Measurements from ENCODE around the gene MYH13.

- TF ChIP-seq EZH2 (IDR thresholded peaks at IDR 0.05; ENCODE audit: borderline replicate concordance, low read depth, low read length, severe bottlenecking) (no peak), CTCF (IDR thresholded peaks at IDR 0.05; ENCODE audit: extremely low read depth in 1 of 2, insufficient read depth in 1 of 2, low read depth in 1 of 2, low read length in 2 of 2) (no peak), POLR2A (IDR thresholded peaks at IDR 0.05; ENCODE audit: low read depth, low read length) (no peak), FOS (IDR thresholded peaks at IDR 0.05; ENCODE audit: borderline replicate concordance, insufficient read depth, low read length) (no peak), MYC (IDR thresholded peaks at IDR 0.05; ENCODE audit: low read depth, low read length) (no peak), POLR2AphosphoS5 (IDR thresholded peaks at IDR 0.05; ENCODE audit: insufficient read depth, low read depth, low read length) (no peak), MAX (IDR thresholded peaks at IDR 0.05; ENCODE audit: insufficient read depth, insufficient read length) (no peak)
Measured at GRCh38 chr17:10360578-10360977, 12.2 kb downstream of the MYH13 start.
